H9 (cell line): Measurements from ENCODE around the gene CCL25. TPM values are rescaled to one million over a fixed set of nuclear protein-coding genes. Genes with fewer than 3 reads are reported as not detected.

Experiments used
- DNase-seq: peaks from one replicate; pipeline ENCODE4 v3.0.0-alpha.2; 2017
- H2AFZ ChIP-seq: one replicate; pipeline ENCODE4 v1.6.1; 2013; ENCODE audit warnings: mild to moderate bottlenecking, low read length, control low read depth, moderate library complexity
- H2AK5ac ChIP-seq: 2 replicates; pipeline ENCODE4 v1.6.1; 2013; ENCODE audit warnings: low read length, control low read depth, mixed read lengths; ENCODE audit not compliant: insufficient read length
- H2BK120ac ChIP-seq: one replicate; pipeline ENCODE4 v1.6.1; 2013; ENCODE audit warnings: low read depth, mild to moderate bottlenecking, low read length, control low read depth, inconsistent platforms; ENCODE audit not compliant: poor library complexity, severe bottlenecking
- H2BK12ac ChIP-seq: 2 replicates; pipeline ENCODE4 v1.6.1; 2013; ENCODE audit warnings: low read length, control low read depth, mixed read lengths, low read depth; ENCODE audit not compliant: insufficient read length
- H2BK15ac ChIP-seq: 2 replicates; pipeline ENCODE4 v1.6.1; 2013; ENCODE audit warnings: low read depth, low read length, control low read depth
- H2BK20ac ChIP-seq: one replicate; pipeline ENCODE4 v1.6.1; 2013; ENCODE audit warnings: low read depth, mild to moderate bottlenecking, low read length, control low read depth, inconsistent platforms; ENCODE audit not compliant: poor library complexity, severe bottlenecking
- H2BK5ac ChIP-seq: 2 replicates; pipeline ENCODE4 v1.6.1; 2013; ENCODE audit warnings: low read length, control low read depth, mixed read lengths; ENCODE audit not compliant: insufficient read length
- H3K14ac ChIP-seq: 2 replicates; pipeline ENCODE4 v1.6.1; 2013; ENCODE audit warnings: low read length, control low read depth; ENCODE audit not compliant: insufficient read depth
- H3K18ac ChIP-seq: 2 replicates; pipeline ENCODE4 v1.6.1; 2013; ENCODE audit warnings: low read depth, mild to moderate bottlenecking, mixed read lengths, low read length, control low read depth; ENCODE audit not compliant: insufficient read length
- H3K23ac ChIP-seq: 2 replicates; pipeline ENCODE4 v1.6.1; 2013; ENCODE audit warnings: low read length, control low read depth, mixed read lengths, low read depth; ENCODE audit not compliant: insufficient read length
- H3K23me2 ChIP-seq: 2 replicates; pipeline ENCODE4 v1.6.1; 2013; ENCODE audit warnings: low read depth, mild to moderate bottlenecking, mixed read lengths, low read length, control low read depth; ENCODE audit not compliant: insufficient read length, poor library complexity, severe bottlenecking
- H3K27ac ChIP-seq: 2 replicates; pipeline ENCODE4 v1.5.1; 2013; ENCODE audit warnings: low read length, control low read depth, mixed read lengths, low read depth; ENCODE audit not compliant: insufficient read length
- H3K27me3 ChIP-seq: 2 replicates; pipeline ENCODE4 v1.6.1; 2013; ENCODE audit warnings: low read length, control low read depth, inconsistent platforms; ENCODE audit not compliant: insufficient read depth
- H3K4ac ChIP-seq: 2 replicates; pipeline ENCODE4 v1.6.1; 2013; ENCODE audit warnings: low read depth, mild to moderate bottlenecking, control low read depth, inconsistent platforms, low read length, moderate library complexity
- H3K4me1 ChIP-seq: 2 replicates; pipeline ENCODE4 v1.6.1; 2013; ENCODE audit warnings: low read length, control low read depth, inconsistent platforms; ENCODE audit not compliant: insufficient read depth
- H3K4me2 ChIP-seq: 2 replicates; pipeline ENCODE4 v1.6.1; 2013; ENCODE audit warnings: low read length, control low read depth, mixed read lengths; ENCODE audit not compliant: insufficient read length, insufficient read depth
- H3K56ac ChIP-seq: 2 replicates; pipeline ENCODE4 v1.6.1; 2013; ENCODE audit warnings: low read depth, mild to moderate bottlenecking, mixed read lengths, low read length, control low read depth; ENCODE audit not compliant: insufficient read length
- H3K79me1 ChIP-seq: 2 replicates; pipeline ENCODE4 v1.6.1; 2013; ENCODE audit warnings: low read depth, mild to moderate bottlenecking, moderate library complexity, low read length, control low read depth, inconsistent platforms; ENCODE audit not compliant: insufficient read depth, poor library complexity, severe bottlenecking
- H3K79me2 ChIP-seq: 2 replicates; pipeline ENCODE4 v1.6.1; 2013; ENCODE audit warnings: low read length, control low read depth, inconsistent platforms; ENCODE audit not compliant: insufficient read depth
- H3K9ac ChIP-seq: 2 replicates; pipeline ENCODE4 v1.6.1; 2013; ENCODE audit warnings: low read length, control low read depth, mixed read lengths; ENCODE audit not compliant: insufficient read length; ENCODE audit errors: extremely low read depth
- H3K9me3 ChIP-seq: one replicate; pipeline ENCODE4 v1.6.1; 2013; ENCODE audit warnings: low read depth, low read length, inconsistent platforms; ENCODE audit not compliant: control insufficient read depth
- H3T11ph ChIP-seq: one replicate; pipeline ENCODE4 v1.6.1; 2013; ENCODE audit warnings: mild to moderate bottlenecking, low read length, control low read depth, inconsistent platforms
- H4K20me1 ChIP-seq: one replicate; pipeline ENCODE4 v1.6.1; 2013; ENCODE audit not compliant: control insufficient read depth, insufficient read length, insufficient read depth
- H4K5ac ChIP-seq: 2 replicates; pipeline ENCODE4 v1.6.1; 2013; ENCODE audit warnings: low read depth, mild to moderate bottlenecking, mixed read lengths, low read length, control low read depth; ENCODE audit not compliant: insufficient read length
- H4K8ac ChIP-seq: replicated peaks from 2 replicates; pipeline ENCODE4 v1.6.1; 2013; ENCODE audit warnings: low read length, control low read depth, mixed read lengths, low read depth; ENCODE audit not compliant: insufficient read length
- H4K91ac ChIP-seq: 2 replicates; pipeline ENCODE4 v1.6.1; 2013; ENCODE audit warnings: low read depth, mild to moderate bottlenecking, moderate library complexity, mixed read lengths, low read length, control low read depth; ENCODE audit not compliant: insufficient read length
- H3K27ac Mint-ChIP-seq, 3 experiments: 2 replicates in 2 of 3; 3 replicates in 1 of 3; pipeline ENCODE4 v1.8.0; 2020 to 2021; ENCODE audit warnings: mixed read lengths in 3 of 3, mild to moderate bottlenecking in 1 of 3, moderate library complexity in 1 of 3
- H3K27me3 Mint-ChIP-seq: 2 replicates; pipeline ENCODE4 v1.8.0; 2021; ENCODE audit warnings: low read depth, mild to moderate bottlenecking, moderate library complexity, mixed read lengths
- H3K36me3 Mint-ChIP-seq, 3 experiments: 2 replicates in 2 of 3; 3 replicates in 1 of 3; pipeline ENCODE4 v1.8.0; 2020 to 2021; ENCODE audit warnings: low read depth in 3 of 3, mixed read lengths in 3 of 3; ENCODE audit not compliant: insufficient read depth in 1 of 3
- H3K4me1 Mint-ChIP-seq, 2 experiments: 2 replicates each; pipeline ENCODE4 v1.8.0; 2020; ENCODE audit warnings: mixed read lengths in 2 of 2
- H3K4me3 Mint-ChIP-seq, 2 experiments: 2 replicates in 1 of 2; 3 replicates in 1 of 2; pipeline ENCODE4 v1.8.0; 2020 to 2021; ENCODE audit warnings: mild to moderate bottlenecking in 2 of 2, mixed read lengths in 2 of 2, moderate library complexity in 1 of 2
- H3K9me3 Mint-ChIP-seq, 2 experiments: 2 replicates in 1 of 2; 3 replicates in 1 of 2; pipeline ENCODE4 v1.8.0; 2020; ENCODE audit warnings: mild to moderate bottlenecking in 2 of 2, mixed read lengths in 2 of 2, moderate library complexity in 1 of 2
- WGBS: extraction: QIAGEN DNeasy Blood & Tissue Kit; methylation state at CpG from one replicate; pipeline ENCODE4 v1.1.7; 2013; ENCODE audit warnings: missing lambda C conversion rate, low lambda C conversion rate, mixed read lengths; ENCODE audit not compliant: insufficient read length; ENCODE audit errors: extremely low coverage; 5-methylcytosine and 5-hydroxymethylcytosine counted together
- total RNA-seq: library from RNA; stranded (reverse); gene quantifications from 2 replicates; pipeline ENCODE4 v1.2.1, GENCODE V29; 2021
- TF ChIP-seq, protein P1 (sequence below): fragments of 200-600 bp; sonication (generic); conservative IDR thresholded peaks from 3 replicates; pipeline ENCODE4 v1.8.0; 2021; ENCODE audit warnings: antibody characterized with exemption, mild to moderate bottlenecking

Gene CCL25
- total RNA-seq, 1 experiment from 2014 or later = not detected

DNA sequence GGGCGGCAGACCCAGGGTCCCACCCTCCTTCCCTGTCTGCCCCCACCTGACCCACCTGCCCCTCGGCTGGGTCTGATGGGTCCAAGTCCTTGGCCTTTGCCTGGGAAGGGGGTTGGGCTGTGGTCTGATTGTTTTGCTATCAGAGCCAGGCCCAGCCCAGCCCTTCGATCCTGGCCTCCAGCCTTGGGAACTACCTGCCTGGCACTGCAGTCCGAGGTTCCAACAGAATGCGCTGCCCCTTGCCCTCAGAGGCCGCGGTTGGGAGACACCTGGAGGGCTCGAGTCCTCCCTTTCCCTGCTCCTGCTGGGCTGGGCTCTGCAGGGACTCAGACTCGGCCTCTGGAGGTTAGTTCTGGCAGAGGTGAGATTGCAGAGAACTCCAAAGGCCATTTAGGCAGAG is 1.6 kb downstream of the CCL25 start:
- H2BK12ac ChIP-seq = no peak overlapping the region
- H3K23ac ChIP-seq = no peak overlapping the region
- no peaks in the 10 kb centered on the region for H4K20me1 ChIP-seq
- no peaks in the 10 kb centered on the region for H3K79me1 ChIP-seq
- no peak overlapping the region for H2AFZ ChIP-seq
- H2BK15ac ChIP-seq = no peak overlapping the region
- H3K18ac ChIP-seq = no peak overlapping the region
- H3K9me3 ChIP-seq = no peaks in the 10 kb centered on the region
- H3K4me1 Mint-ChIP-seq = peaks cover 15 to 29% of the 10 kb centered on the region in 2 experiments
- no peak overlapping the region for H2BK20ac ChIP-seq
- no peak overlapping the region for H3K27ac Mint-ChIP-seq
- H3K4me2 ChIP-seq = no peak overlapping the region
- H3K4ac ChIP-seq = no peak overlapping the region
- no peaks in the 10 kb centered on the region for H3K9me3 Mint-ChIP-seq
- no peak overlapping the region for H3K56ac ChIP-seq
- DNase-seq = no peak
- peaks cover 16% of the 10 kb centered on the region for H3K27me3 Mint-ChIP-seq
- H2BK5ac ChIP-seq = no peak overlapping the region
- H3K4me1 ChIP-seq = peaks cover 2% of the 10 kb centered on the region; the same call in 1 of the 2 replicates
- no CpG with 5 or more reads among the region's 9 CpGs for WGBS
- no peak overlapping the region for H3K9ac ChIP-seq
- no peaks in the 10 kb centered on the region for H3K79me2 ChIP-seq
- H2AK5ac ChIP-seq = no peak overlapping the region
- no peak overlapping the region for H3K14ac ChIP-seq
- H3K23me2 ChIP-seq = peaks cover 3% of the 10 kb centered on the region
- no peak overlapping the region for H3K27ac ChIP-seq
- no peak overlapping the region for H4K8ac ChIP-seq
- no peak overlapping the region for H3T11ph ChIP-seq
- no peak overlapping the region for H2BK120ac ChIP-seq
- TF ChIP-seq, protein P1, sequence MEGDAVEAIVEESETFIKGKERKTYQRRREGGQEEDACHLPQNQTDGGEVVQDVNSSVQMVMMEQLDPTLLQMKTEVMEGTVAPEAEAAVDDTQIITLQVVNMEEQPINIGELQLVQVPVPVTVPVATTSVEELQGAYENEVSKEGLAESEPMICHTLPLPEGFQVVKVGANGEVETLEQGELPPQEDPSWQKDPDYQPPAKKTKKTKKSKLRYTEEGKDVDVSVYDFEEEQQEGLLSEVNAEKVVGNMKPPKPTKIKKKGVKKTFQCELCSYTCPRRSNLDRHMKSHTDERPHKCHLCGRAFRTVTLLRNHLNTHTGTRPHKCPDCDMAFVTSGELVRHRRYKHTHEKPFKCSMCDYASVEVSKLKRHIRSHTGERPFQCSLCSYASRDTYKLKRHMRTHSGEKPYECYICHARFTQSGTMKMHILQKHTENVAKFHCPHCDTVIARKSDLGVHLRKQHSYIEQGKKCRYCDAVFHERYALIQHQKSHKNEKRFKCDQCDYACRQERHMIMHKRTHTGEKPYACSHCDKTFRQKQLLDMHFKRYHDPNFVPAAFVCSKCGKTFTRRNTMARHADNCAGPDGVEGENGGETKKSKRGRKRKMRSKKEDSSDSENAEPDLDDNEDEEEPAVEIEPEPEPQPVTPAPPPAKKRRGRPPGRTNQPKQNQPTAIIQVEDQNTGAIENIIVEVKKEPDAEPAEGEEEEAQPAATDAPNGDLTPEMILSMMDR = no peak
- no peak overlapping the region for H4K5ac ChIP-seq
- no peak overlapping the region for H4K91ac ChIP-seq
- H3K27me3 ChIP-seq = no peaks in the 10 kb centered on the region
- no peaks in the 10 kb centered on the region for H3K36me3 Mint-ChIP-seq
- no peak overlapping the region for H3K4me3 Mint-ChIP-seq
